ENCODE measurements around the gene CRELD2. TPM values are rescaled to one million over a fixed set of nuclear protein-coding genes. Genes with fewer than 3 reads are reported as not detected.

Gene CRELD2
- total and polyA plus RNA-seq, 2 of the 4 experiments (the other 2 are of a cell fraction): 36.2 to 70.7 TPM

GRCh38 chr22:49936018-49936972, 17.9 kb downstream of the CRELD2 start:
- peaks cover 0 to 3% of the 10 kb centered on the region in 2 experiments; a peak in 1 of 4 replicates for H3K79me1 ChIP-seq (ENCODE audit: low read depth in 1 of 2, low read length in 2 of 2)
- H2AK5ac ChIP-seq (ENCODE audit: low read depth, low read length): peak overlapping the region; percentile 60; the same call in 1 of the 2 replicates
- peak overlapping the region; percentile 78 for H2AFZ ChIP-seq (replicated peaks; ENCODE audit: low read length, poor library complexity)
- H3K27ac ChIP-seq (ENCODE audit: insufficient read depth, low read length): peak overlapping the region; percentile 25; the same call in 1 of the 2 replicates
- BruUV-seq (replicated peaks): no TSS peak
- H3K36me3 ChIP-seq (ENCODE audit: control insufficient read depth, insufficient read depth, low read length): no peaks in the 10 kb centered on the region
- no peak overlapping the region for H3K9ac ChIP-seq (ENCODE audit: low read depth, low read length)
- ChIA-PET CTCF (interaction anchor here (1.0 kb wide), 1 partner anchor 94 kb away, joined by 3 read pairs; no protein-coding TSS in a partner anchor), POLR2A (ENCODE audit: unreplicated experiment) (no interaction called here)
- dilution Hi-C loops (cut with HindIII; ENCODE audit: low sequenced_read_pairs, unreplicated experiment) (no loop called here), intact Hi-C loops (cut with micrococcal nuclease) (no loop called here), in situ Hi-C loops (cut with MboI; ENCODE audit: low sequenced_read_pairs) (no loop called here)
- peak overlapping the region; percentile 51; the same call in 1 of the 2 replicates for H3K4me2 ChIP-seq (ENCODE audit: low read depth, low read length)
- peak overlapping the region; percentile 51 for H3K4ac ChIP-seq (ENCODE audit: low read depth, low read length)
- H2BK15ac ChIP-seq (ENCODE audit: low read depth, low read length): peak overlapping the region; percentile 27; the same call in 1 of the 3 replicates
- H3K18ac ChIP-seq (ENCODE audit: low read depth, low read length): no peak overlapping the region; the same call in 1 of the 2 replicates
- 49% methylated on average over 3 of the region's 52 CpGs; no CpG with 5 or more reads in 1 of the 2 experiments for WGBS, 2 experiments (ENCODE audit: extremely low coverage in 2 of 2, insufficient read length in 1 of 2)
- 0 out of 2 replicates have a peak overlapping the region, but pooled peaks have one; percentile 18 for H3K4me3 ChIP-seq (ENCODE audit: insufficient read depth, low read depth, low read length)
- H3K4me1 ChIP-seq (ENCODE audit: control insufficient read depth, insufficient read depth, low read length): peaks cover 14% of the 10 kb centered on the region
- ATAC-seq (ENCODE audit: low read depth) (peak; percentile 75), DNase-seq (peak; percentile 86)
- no peak overlapping the region for H2BK5ac ChIP-seq (ENCODE audit: low read depth, low read length, poor library complexity, severe bottlenecking)
- peak overlapping the region; percentile 60 for H2BK120ac ChIP-seq (ENCODE audit: low read depth, low read length)
- no peak overlapping the region for H3K23ac ChIP-seq (ENCODE audit: low read depth, low read length)
- H3K14ac ChIP-seq (replicated peaks; ENCODE audit: low read depth, low read length): no peak overlapping the region
- no peaks in the 10 kb centered on the region for H3K27me3 ChIP-seq (ENCODE audit: control insufficient read depth, insufficient read depth, low read length)
- peak overlapping the region; percentile 87 for H2AK9ac ChIP-seq (replicated peaks; ENCODE audit: low read depth, low read length, poor library complexity)
- peak overlapping the region in 1 of 2 experiments; percentile 40; a peak in 1 of 4 replicates for H4K8ac ChIP-seq (ENCODE audit: low read depth in 2 of 2, low read length in 2 of 2)
- no peaks in the 10 kb centered on the region for H3K9me1 ChIP-seq (ENCODE audit: insufficient read depth, low read length)
- H2BK20ac ChIP-seq (ENCODE audit: low read depth, low read length): no peak overlapping the region
- H4K5ac ChIP-seq (ENCODE audit: low read depth, low read length): 0 out of 2 replicates have a peak overlapping the region, but pooled peaks have one; percentile 36
- no peaks in the 10 kb centered on the region for H4K20me1 ChIP-seq (ENCODE audit: insufficient read depth, low read length)
- H3K56ac ChIP-seq (ENCODE audit: extremely low read depth, insufficient read depth, low read length): no peak overlapping the region
- H3K9me3 ChIP-seq (ENCODE audit: control insufficient read depth, insufficient read depth, low read length): no peaks in the 10 kb centered on the region
- H4K91ac ChIP-seq (ENCODE audit: insufficient read depth, low read depth, low read length): 0 out of 2 replicates have a peak overlapping the region, but pooled peaks have one; percentile 2
- TF ChIP-seq FOS (IDR thresholded peaks at IDR 0.05; ENCODE audit: low read depth, low read length): peak; percentile 69
- no peak for TF ChIP-seq POLR2A (IDR thresholded peaks at IDR 0.05; ENCODE audit: low read depth, low read length)
- no peak for TF ChIP-seq MXI1 (IDR thresholded peaks at IDR 0.05; ENCODE audit: borderline replicate concordance, low read depth, low read length)
- TF ChIP-seq BHLHE40 (IDR thresholded peaks at IDR 0.05; ENCODE audit: low read depth, low read length): peak; percentile 90
- TF ChIP-seq RAD21 (IDR thresholded peaks at IDR 0.05; ENCODE audit: low read length): no peak
- 0 out of 2 replicates have a peak, but pooled peaks have one; percentile 7 for TF ChIP-seq NFE2L2 (IDR thresholded peaks at IDR 0.05; ENCODE audit: low read depth, low read length)
- TF ChIP-seq RFX5 (IDR thresholded peaks at IDR 0.05; ENCODE audit: low read depth, low read length): no peak
- no peak for TF ChIP-seq CEBPB (IDR thresholded peaks at IDR 0.05; ENCODE audit: low read depth, low read length)
- TF ChIP-seq USF2 (IDR thresholded peaks at IDR 0.05; ENCODE audit: low read depth, low read length): peak; percentile 55
- no peak for TF ChIP-seq ELK1 (IDR thresholded peaks at IDR 0.05; ENCODE audit: borderline replicate concordance, low read depth, low read length)
- TF ChIP-seq RCOR1 (IDR thresholded peaks at IDR 0.05; ENCODE audit: insufficient replicate concordance, low read length): peak; percentile 80
- no peak for TF ChIP-seq SMC3 (IDR thresholded peaks at IDR 0.05; ENCODE audit: low read depth, low read length)
- no peak for TF ChIP-seq CTCF (conservative IDR thresholded peaks at IDR 0.05; ENCODE audit: low read depth, low read length)

Measured in IMR-90 (cell line).